Right cardiac atrium (tissue), 5 donors: ENCODE data around the gene BOD1. TPM values are rescaled to one million over a fixed set of nuclear protein-coding genes. Genes with fewer than 3 reads are reported as not detected.

Source experiments
- ATAC-seq, 2 donors: fragments of 200-7000 bp; cut with Tn5 transposase; one replicate each; pipeline versions ENCODE4 v1.8.0 to v1.9.1; 2020; ENCODE audit warnings: moderate library complexity in 2 of 2, mild to moderate bottlenecking in 1 of 2
- DNase-seq, 3 donors: peaks; one replicate each; pipeline ENCODE4 v3.0.0-alpha.2; 2020
- H3K27ac ChIP-seq: one replicate; pipeline ENCODE4 v1.5.1; 2013; ENCODE audit warnings: mild to moderate bottlenecking, low read length, control low read depth, moderate library complexity
- H3K27me3 ChIP-seq: one replicate; pipeline ENCODE4 v1.6.1; 2013; ENCODE audit not compliant: control insufficient read depth, insufficient read depth
- H3K4me1 ChIP-seq: one replicate; pipeline ENCODE4 v1.6.1; 2013; ENCODE audit warnings: low read length; ENCODE audit not compliant: control insufficient read depth, insufficient read depth
- H3K4me3 ChIP-seq: one replicate; pipeline ENCODE4 v1.5.1; 2013; ENCODE audit warnings: low read length, control low read depth
- H3K9me3 ChIP-seq: one replicate; pipeline ENCODE4 v1.6.1; 2013; ENCODE audit warnings: low read length; ENCODE audit not compliant: control insufficient read depth
- WGBS: extraction: QIAGEN DNeasy Blood & Tissue Kit; methylation state at CpG from one replicate; pipeline ENCODE4 v1.1.7; 2013; 5-methylcytosine and 5-hydroxymethylcytosine counted together
- intact Hi-C, 4 donors: fragments of 100-400 bp; cut with DNase I; formaldehyde crosslinking; loops; one replicate each; pipeline versions ENCODE4 v1.11.0 to v1.14.0; 2022 to 2023
- polyA plus RNA-seq: library from polyadenylated mRNA; stranded (reverse); fragments of 200-250 nt; gene quantifications from one replicate; pipeline ENCODE4 v1.2.3, GENCODE V29; 2013
- total RNA-seq, 4 donors: library from RNA; stranded (reverse); fragmentation: NEBNext Ultra II Directional; extraction: Animal tissue kit (Norgen Biotek cat#: 25700); gene quantifications; one replicate each; pipeline ENCODE4 v1.2.1, GENCODE V29; 2021
- donor health status: healthy with polysubstance abuse.
- donor health status: DM: no; HTN: yes; CAD: no.
- donor health status: DM: no; HTN: no; CAD: no.
- donor health status: DM: no; HTN: yes; CAD: no; lungs with severe emphysema.
- donor health status: DM: yes; HTN: yes; CAD: no.

Gene BOD1
- total and polyA plus RNA-seq, 5 donors = 29.0 to 53.6 (median 44.1) TPM

DNA sequence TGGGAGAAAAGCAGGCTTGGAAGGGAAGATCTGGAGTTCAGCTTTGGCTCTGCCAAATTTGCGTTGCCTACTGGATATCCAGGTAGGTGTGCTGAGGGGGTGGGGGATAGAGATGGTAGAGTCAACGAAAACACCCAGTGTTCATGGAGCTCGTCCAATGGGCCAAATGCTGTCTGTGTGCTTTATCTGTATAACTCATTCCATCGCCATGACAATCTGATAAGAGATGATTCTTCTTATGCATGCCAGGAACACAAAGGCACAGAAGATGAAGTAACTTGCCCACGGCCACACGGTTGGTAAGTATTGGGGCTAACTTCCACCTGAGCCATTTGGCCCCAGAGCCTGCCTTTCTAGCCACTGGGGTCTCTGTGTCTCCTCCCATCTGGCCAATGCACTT lies 53.2 kb downstream of the BOD1 start:
- Histone ChIP-seq H3K27me3 (no peaks in the 10 kb centered on the region), H3K27ac (no peak overlapping the region), H3K4me1 (no peaks in the 10 kb centered on the region), H3K9me3 (no peaks in the 10 kb centered on the region), H3K4me3 (no peak overlapping the region)
- ATAC-seq (no peak), DNase-seq (no peak)
- WGBS = 89% methylated on average over 6 of the region's 6 CpGs
- intact Hi-C loops = no loop called here

DNA sequence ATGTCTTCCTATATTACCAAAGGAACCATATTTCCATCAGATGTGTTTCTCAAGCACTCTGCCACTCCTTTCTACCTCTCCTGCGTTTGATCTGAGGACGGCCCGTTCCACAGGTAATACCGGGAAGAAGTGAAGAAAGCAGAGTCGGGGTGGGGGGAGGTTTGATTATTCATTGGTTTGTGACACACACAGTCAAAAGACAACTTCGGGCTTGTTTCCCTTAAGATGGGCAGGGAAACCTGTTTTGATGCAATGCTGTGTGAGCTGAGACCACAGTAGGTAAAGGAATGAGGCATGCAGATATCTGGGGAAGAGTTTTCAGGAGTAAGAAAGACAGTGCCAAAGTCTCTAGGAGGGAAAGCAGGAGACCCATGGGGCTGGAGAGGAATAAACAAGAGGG lies 54.0 kb downstream of the BOD1 start:
- Histone ChIP-seq H3K27ac (no peak overlapping the region), H3K27me3 (no peaks in the 10 kb centered on the region), H3K4me3 (no peak overlapping the region), H3K9me3 (no peaks in the 10 kb centered on the region), H3K4me1 (no peaks in the 10 kb centered on the region)
- intact Hi-C loops = no loop called here
- DNase-seq (no peak), ATAC-seq (no peak)
- WGBS = 87% methylated on average over 6 of the region's 6 CpGs
